Measurements from ENCODE around the gene DENND1A. TPM values are rescaled to one million over a fixed set of nuclear protein-coding genes. Genes with fewer than 3 reads are reported as not detected.

Gene DENND1A
- polyA plus RNA-seq, 2 donors = 4.6 to 4.8 TPM

DNA sequence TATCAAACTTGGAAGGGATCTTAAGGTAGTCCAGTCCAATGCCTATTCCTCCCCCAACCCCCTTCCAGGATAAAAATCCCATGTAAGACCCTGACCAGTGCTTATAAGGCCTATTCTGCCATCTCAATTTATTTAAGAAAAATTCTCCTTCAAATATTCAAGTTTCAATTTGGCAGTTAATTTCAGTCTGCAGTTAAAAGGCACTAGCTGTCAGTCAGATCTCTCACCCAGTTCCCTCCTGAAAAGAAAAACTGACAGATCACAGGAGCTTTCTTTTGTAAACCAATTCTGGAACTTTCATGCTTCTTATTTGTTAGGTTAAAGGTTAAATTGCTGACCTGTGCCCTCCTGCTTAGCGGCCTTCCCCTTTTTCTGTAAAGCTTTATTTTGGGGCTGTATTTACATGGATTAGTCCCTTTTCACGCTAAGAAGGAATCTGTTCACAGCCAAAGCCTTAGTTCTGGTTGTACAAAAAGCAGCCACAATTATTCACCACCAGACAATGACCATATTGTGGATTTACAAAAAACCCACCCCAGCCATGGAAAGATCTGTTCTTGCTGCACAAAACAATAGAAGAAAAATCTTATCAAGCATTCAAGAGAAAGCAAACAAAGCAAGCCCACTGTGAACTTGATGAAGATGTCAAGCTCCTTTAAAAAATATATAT, 68.7 kb downstream of the DENND1A start:
- H3K27ac ChIP-seq (ENCODE audit: low read depth in 2 of 2, low read length in 1 of 2) = no peak overlapping the region
- H3K4me1 ChIP-seq (ENCODE audit: control insufficient read depth in 2 of 2, insufficient read depth in 2 of 2, low read length in 1 of 2) = no peaks in the 10 kb centered on the region
- no peaks in the 10 kb centered on the region for H3K9me3 ChIP-seq (ENCODE audit: control insufficient read depth in 2 of 2, insufficient read depth in 1 of 2, low read depth in 1 of 2, low read length in 1 of 2)
- no peaks in the 10 kb centered on the region for H3K27me3 ChIP-seq (ENCODE audit: control insufficient read depth in 1 of 2, insufficient read depth in 2 of 2, low read length in 2 of 2)
- H3K4me3 ChIP-seq (ENCODE audit: low read depth in 1 of 2, low read length in 2 of 2) = no peak overlapping the region
- H3K36me3 ChIP-seq (ENCODE audit: control insufficient read depth in 2 of 2, insufficient read depth in 2 of 2, low read length in 1 of 2) = no peaks in the 10 kb centered on the region
- 82 to 90% methylated on average over 2 of the region's 2 CpGs for WGBS, 2 donors

DNA sequence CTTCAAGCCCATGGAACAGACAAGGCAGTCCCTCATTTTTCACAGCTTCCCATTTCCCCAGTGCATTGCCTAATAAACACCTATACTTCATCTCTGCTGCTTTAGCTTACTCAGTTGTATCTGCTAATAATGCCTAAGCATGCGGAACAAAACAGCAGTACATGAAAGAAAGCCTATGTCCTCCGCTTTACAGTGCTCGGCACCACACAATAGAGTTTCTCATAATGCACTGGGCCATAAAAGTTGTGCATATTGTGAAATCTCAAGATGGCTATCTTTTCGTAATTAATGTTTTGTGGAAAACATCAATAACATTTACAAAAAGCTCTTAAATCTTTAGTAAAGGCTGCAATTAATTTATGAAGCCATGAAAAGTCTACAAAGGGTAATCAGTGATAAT, 69.3 kb downstream of the DENND1A start:
- no peak overlapping the region for H3K4me3 ChIP-seq (ENCODE audit: low read depth in 1 of 2, low read length in 2 of 2)
- H3K27me3 ChIP-seq (ENCODE audit: control insufficient read depth in 1 of 2, insufficient read depth in 2 of 2, low read length in 2 of 2) = no peaks in the 10 kb centered on the region
- no peaks in the 10 kb centered on the region for H3K4me1 ChIP-seq (ENCODE audit: control insufficient read depth in 2 of 2, insufficient read depth in 2 of 2, low read length in 1 of 2)
- no peaks in the 10 kb centered on the region for H3K9me3 ChIP-seq (ENCODE audit: control insufficient read depth in 2 of 2, insufficient read depth in 1 of 2, low read depth in 1 of 2, low read length in 1 of 2)
- no peak overlapping the region for H3K27ac ChIP-seq (ENCODE audit: low read depth in 2 of 2, low read length in 1 of 2)
- no peaks in the 10 kb centered on the region for H3K36me3 ChIP-seq (ENCODE audit: control insufficient read depth in 2 of 2, insufficient read depth in 2 of 2, low read length in 1 of 2)
- 81 to 95% methylated on average over 4 of the region's 4 CpGs for WGBS, 2 donors

DNA sequence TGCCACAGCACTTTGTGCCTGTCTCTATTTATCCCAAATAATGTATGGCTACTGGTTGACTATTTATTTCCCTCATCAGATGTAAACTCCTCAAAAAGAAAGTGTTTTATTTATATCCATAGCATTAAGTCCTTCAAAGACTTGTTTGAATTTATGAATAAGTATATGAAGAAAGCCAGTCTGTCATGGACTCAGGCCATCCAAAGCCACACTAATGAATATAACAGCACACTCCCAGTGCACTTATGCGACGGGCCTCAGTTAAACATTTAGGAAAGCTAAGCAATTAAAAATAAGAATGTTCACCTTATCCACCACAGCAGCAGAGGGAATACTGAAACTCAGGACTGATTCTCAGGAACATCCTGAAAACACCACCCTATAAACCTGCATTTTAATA, 77.5 kb downstream of the DENND1A start:
- no peak overlapping the region for H3K4me3 ChIP-seq (ENCODE audit: low read depth in 1 of 2, low read length in 2 of 2)
- H3K4me1 ChIP-seq (ENCODE audit: control insufficient read depth in 2 of 2, insufficient read depth in 2 of 2, low read length in 1 of 2) = no peaks in the 10 kb centered on the region
- no peak overlapping the region for H3K27ac ChIP-seq (ENCODE audit: low read depth in 2 of 2, low read length in 1 of 2)
- H3K36me3 ChIP-seq (ENCODE audit: control insufficient read depth in 2 of 2, insufficient read depth in 2 of 2, low read length in 1 of 2) = no peaks in the 10 kb centered on the region
- peaks cover 3% of the 10 kb centered on the region in 2 donors for H3K9me3 ChIP-seq (ENCODE audit: control insufficient read depth in 2 of 2, insufficient read depth in 1 of 2, low read depth in 1 of 2, low read length in 1 of 2)
- WGBS, 2 donors = 95 to 98% methylated on average over 2 of the region's 2 CpGs
- no peaks in the 10 kb centered on the region for H3K27me3 ChIP-seq (ENCODE audit: control insufficient read depth in 1 of 2, insufficient read depth in 2 of 2, low read length in 2 of 2)

DNA sequence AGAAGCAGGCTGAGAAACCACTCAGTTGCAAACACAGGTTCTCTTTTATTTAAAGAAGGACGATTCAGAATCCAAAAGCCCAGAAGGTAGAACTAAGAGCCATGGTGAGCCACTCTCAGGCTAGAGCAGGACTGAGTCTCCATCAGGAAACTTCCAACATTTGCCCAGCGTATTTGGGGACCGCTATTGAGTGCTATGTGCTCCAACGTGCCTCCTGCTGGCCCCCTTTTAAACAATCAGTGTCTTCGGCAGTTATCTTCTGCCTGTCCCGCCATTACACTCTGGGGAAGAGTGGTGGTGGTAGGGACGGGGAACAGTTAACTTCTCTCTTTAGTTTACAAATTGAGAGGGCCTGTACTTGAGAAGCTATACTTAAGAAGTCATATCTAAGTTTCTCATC, 78.1 kb downstream of the DENND1A start:
- no peaks in the 10 kb centered on the region for H3K27me3 ChIP-seq (ENCODE audit: control insufficient read depth in 1 of 2, insufficient read depth in 2 of 2, low read length in 2 of 2)
- no peak overlapping the region for H3K4me3 ChIP-seq (ENCODE audit: low read depth in 1 of 2, low read length in 2 of 2)
- H3K27ac ChIP-seq (ENCODE audit: low read depth in 2 of 2, low read length in 1 of 2) = no peak overlapping the region
- peaks cover 3 to 4% of the 10 kb centered on the region in 2 donors for H3K9me3 ChIP-seq (ENCODE audit: control insufficient read depth in 2 of 2, insufficient read depth in 1 of 2, low read depth in 1 of 2, low read length in 1 of 2)
- WGBS, 2 donors = 89 to 90% methylated on average over 7 of the region's 7 CpGs
- no peaks in the 10 kb centered on the region for H3K36me3 ChIP-seq (ENCODE audit: control insufficient read depth in 2 of 2, insufficient read depth in 2 of 2, low read length in 1 of 2)
- no peaks in the 10 kb centered on the region for H3K4me1 ChIP-seq (ENCODE audit: control insufficient read depth in 2 of 2, insufficient read depth in 2 of 2, low read length in 1 of 2)

DNA sequence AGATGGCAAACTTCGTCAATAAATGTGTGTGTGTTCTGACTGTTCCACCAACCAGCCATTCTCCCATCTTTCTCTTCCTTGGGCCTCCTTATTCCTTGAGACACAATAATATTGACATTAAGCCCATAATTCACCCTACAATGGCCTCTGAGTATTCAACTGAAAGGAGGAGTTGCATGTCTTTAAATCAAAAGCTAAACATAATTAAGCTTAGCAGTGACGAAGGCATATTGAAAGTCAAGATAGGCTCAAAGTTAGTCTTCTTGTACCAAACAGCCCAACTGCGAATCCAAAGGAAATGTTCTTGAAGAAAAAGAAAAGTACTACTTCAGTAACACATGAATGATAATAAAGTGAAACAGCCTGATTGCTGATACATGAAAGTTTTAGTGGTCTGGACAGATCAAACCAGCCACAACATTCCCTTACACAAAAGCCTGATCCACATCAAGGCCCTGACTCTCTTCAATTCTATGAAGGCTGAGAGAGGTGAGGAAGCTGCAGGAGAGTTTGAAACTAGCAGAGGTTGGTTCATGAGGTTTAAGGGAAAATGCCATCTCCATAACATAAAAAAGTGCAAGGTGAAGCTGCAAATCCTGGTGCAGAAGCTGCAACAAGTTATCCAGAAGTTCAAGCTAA, 81.4 kb downstream of the DENND1A start:
- no peak overlapping the region for H3K27ac ChIP-seq (ENCODE audit: low read depth in 2 of 2, low read length in 1 of 2)
- no peaks in the 10 kb centered on the region for H3K27me3 ChIP-seq (ENCODE audit: control insufficient read depth in 1 of 2, insufficient read depth in 2 of 2, low read length in 2 of 2)
- H3K4me3 ChIP-seq (ENCODE audit: low read depth in 1 of 2, low read length in 2 of 2) = no peak overlapping the region
- H3K36me3 ChIP-seq (ENCODE audit: control insufficient read depth in 2 of 2, insufficient read depth in 2 of 2, low read length in 1 of 2) = no peaks in the 10 kb centered on the region
- H3K9me3 ChIP-seq (ENCODE audit: control insufficient read depth in 2 of 2, insufficient read depth in 1 of 2, low read depth in 1 of 2, low read length in 1 of 2) = peaks cover 4 to 5% of the 10 kb centered on the region in 2 donors
- WGBS, 2 donors = 91 to 92% methylated on average over 3 of the region's 3 CpGs
- H3K4me1 ChIP-seq (ENCODE audit: control insufficient read depth in 2 of 2, insufficient read depth in 2 of 2, low read length in 1 of 2) = no peaks in the 10 kb centered on the region

DNA sequence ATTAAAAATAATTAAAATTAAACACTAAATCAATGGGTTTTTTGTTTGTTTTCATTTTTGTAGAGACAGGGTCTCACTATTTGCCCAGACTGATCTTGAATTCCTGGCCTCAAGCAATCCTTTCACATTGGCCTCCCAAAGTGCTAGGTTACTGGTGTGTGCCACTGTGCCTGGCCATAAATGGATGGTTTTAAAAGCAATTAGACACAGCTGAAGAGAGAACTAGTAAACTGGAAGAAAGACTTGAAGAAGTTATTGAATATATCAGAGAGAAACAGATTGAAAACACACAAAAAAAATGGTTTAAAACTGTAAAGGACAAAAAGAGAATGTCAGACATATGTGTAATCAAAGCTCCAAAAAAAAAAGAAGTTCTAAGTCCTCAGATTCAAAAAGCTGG, 83.0 kb downstream of the DENND1A start:
- Histone ChIP-seq H3K27me3 (ENCODE audit: control insufficient read depth in 1 of 2, insufficient read depth in 2 of 2, low read length in 2 of 2) (no peaks in the 10 kb centered on the region), H3K9me3 (ENCODE audit: control insufficient read depth in 2 of 2, insufficient read depth in 1 of 2, low read depth in 1 of 2, low read length in 1 of 2) (peaks cover 4 to 5% of the 10 kb centered on the region in 2 donors), H3K27ac (ENCODE audit: low read depth in 2 of 2, low read length in 1 of 2) (no peak overlapping the region), H3K4me3 (ENCODE audit: low read depth in 1 of 2, low read length in 2 of 2) (no peak overlapping the region), H3K36me3 (ENCODE audit: control insufficient read depth in 2 of 2, insufficient read depth in 2 of 2, low read length in 1 of 2) (no peaks in the 10 kb centered on the region), H3K4me1 (ENCODE audit: control insufficient read depth in 2 of 2, insufficient read depth in 2 of 2, low read length in 1 of 2) (no peaks in the 10 kb centered on the region)

DNA sequence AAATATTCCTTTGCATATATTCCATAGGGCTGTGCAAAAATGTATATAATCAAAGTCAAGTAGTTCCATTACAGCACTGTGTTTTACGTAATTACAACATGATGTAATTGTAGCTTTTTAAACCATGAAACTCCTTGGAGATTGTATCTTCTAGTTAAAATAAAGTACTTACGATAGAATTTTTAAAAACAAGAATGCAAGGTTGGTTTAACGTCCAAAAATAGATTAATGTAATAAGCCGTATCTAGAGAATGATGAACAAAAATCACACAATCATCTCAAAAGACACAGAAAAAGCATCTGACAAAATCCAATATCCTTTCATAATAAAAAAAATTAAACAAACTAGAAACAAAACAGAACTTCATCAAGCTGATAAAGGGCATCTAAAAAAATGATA, 86.2 kb downstream of the DENND1A start:
- WGBS, 2 donors = 98 to 99% methylated on average over 4 of the region's 4 CpGs
- Histone ChIP-seq H3K4me1 (ENCODE audit: control insufficient read depth in 2 of 2, insufficient read depth in 2 of 2, low read length in 1 of 2) (no peaks in the 10 kb centered on the region), H3K4me3 (ENCODE audit: low read depth in 1 of 2, low read length in 2 of 2) (no peak overlapping the region), H3K9me3 (ENCODE audit: control insufficient read depth in 2 of 2, insufficient read depth in 1 of 2, low read depth in 1 of 2, low read length in 1 of 2) (peaks cover 4 to 5% of the 10 kb centered on the region in 2 donors), H3K36me3 (ENCODE audit: control insufficient read depth in 2 of 2, insufficient read depth in 2 of 2, low read length in 1 of 2) (no peaks in the 10 kb centered on the region), H3K27me3 (ENCODE audit: control insufficient read depth in 1 of 2, insufficient read depth in 2 of 2, low read length in 2 of 2) (no peaks in the 10 kb centered on the region), H3K27ac (ENCODE audit: low read depth in 2 of 2, low read length in 1 of 2) (no peak overlapping the region)

DNA sequence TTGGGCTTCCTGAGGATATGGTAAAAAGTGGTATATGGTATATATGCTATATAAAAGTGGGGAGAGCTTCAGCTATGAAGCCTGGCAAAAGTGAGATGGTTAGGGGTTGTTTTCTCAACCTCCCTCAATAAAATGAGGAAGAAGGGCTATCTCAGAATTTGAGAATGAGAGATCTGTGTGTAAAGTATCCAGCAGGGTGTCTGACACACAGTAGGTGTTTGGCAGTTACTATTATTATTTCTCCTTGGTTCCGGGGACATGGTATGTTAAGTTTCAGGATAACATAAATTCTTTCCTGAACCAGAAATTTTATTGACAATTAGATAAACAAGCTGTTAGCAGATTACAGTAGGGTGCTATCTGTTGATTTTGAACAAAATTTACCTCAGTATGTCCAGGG, 94.1 kb downstream of the DENND1A start:
- H3K27ac ChIP-seq (ENCODE audit: low read depth in 2 of 2, low read length in 1 of 2) = no peak overlapping the region
- H3K4me1 ChIP-seq (ENCODE audit: control insufficient read depth in 2 of 2, insufficient read depth in 2 of 2, low read length in 1 of 2) = no peaks in the 10 kb centered on the region
- H3K27me3 ChIP-seq (ENCODE audit: control insufficient read depth in 1 of 2, insufficient read depth in 2 of 2, low read length in 2 of 2) = no peaks in the 10 kb centered on the region
- H3K36me3 ChIP-seq (ENCODE audit: control insufficient read depth in 2 of 2, insufficient read depth in 2 of 2, low read length in 1 of 2) = no peaks in the 10 kb centered on the region
- no peak overlapping the region for H3K4me3 ChIP-seq (ENCODE audit: low read depth in 1 of 2, low read length in 2 of 2)
- H3K9me3 ChIP-seq (ENCODE audit: control insufficient read depth in 2 of 2, insufficient read depth in 1 of 2, low read depth in 1 of 2, low read length in 1 of 2) = no peaks in the 10 kb centered on the region
- 76 to 79% methylated on average over 1 of the region's 1 CpG for WGBS, 2 donors

DNA sequence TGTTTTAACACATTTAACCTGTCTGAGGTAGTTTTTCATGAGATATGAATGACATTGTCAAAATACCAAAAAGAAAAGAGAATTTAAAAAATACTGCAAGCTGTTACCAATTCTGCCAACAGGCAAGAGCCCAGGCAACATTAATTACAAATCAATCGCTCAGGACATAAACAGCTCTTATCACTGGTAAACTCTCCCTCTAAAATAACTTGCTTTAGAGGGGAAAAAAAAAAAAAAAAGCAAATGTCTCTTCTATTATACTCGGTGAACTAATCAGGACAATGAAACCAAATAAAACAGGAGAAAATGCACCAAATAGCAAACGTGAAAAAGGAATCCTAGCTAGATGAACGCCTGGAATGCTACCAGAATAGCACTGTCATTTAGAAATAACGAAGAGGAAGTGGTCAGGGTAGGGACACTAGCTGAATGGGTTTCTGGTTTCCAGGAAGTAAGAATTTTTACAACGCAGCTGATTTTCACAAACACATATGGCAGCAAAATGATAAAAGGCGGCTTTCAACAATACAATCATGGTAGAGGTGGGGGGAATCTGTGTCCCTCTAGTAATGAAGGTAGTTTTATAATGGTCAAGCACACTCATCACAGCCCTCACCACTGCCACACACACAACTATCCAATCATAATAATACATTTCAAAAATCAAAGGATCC, 94.9 kb downstream of the DENND1A start:
- Histone ChIP-seq H3K27me3 (ENCODE audit: control insufficient read depth in 1 of 2, insufficient read depth in 2 of 2, low read length in 2 of 2) (no peaks in the 10 kb centered on the region), H3K4me3 (ENCODE audit: low read depth in 1 of 2, low read length in 2 of 2) (no peak overlapping the region), H3K27ac (ENCODE audit: low read depth in 2 of 2, low read length in 1 of 2) (no peak overlapping the region), H3K9me3 (ENCODE audit: control insufficient read depth in 2 of 2, insufficient read depth in 1 of 2, low read depth in 1 of 2, low read length in 1 of 2) (no peaks in the 10 kb centered on the region), H3K4me1 (ENCODE audit: control insufficient read depth in 2 of 2, insufficient read depth in 2 of 2, low read length in 1 of 2) (no peaks in the 10 kb centered on the region), H3K36me3 (ENCODE audit: control insufficient read depth in 2 of 2, insufficient read depth in 2 of 2, low read length in 1 of 2) (no peaks in the 10 kb centered on the region)
- 41 to 42% methylated on average over 7 of the region's 7 CpGs for WGBS, 2 donors

All from esophagus (tissue), 2 donors.